ENCODE data around the gene C1D. TPM values are rescaled to one million over a fixed set of nuclear protein-coding genes. Genes with fewer than 3 reads are reported as not detected.
"Not testable (repeated sequence)": the region's sequence is repeated elsewhere in the genome, so short reads cannot be mapped to it uniquely, and the experiment has no call there.

C1D gene
- total RNA-seq, 1 experiment from 2014 or later: 21.3 TPM

- Histone ChIP-seq H3K27ac (ENCODE audit: low read depth, low read length, poor library complexity, severe bottlenecking) (no peak overlapping the region), H3K9me3 (ENCODE audit: low read depth, low read length, poor library complexity, severe bottlenecking) (no peaks in the 10 kb centered on the region), H3K4me1 (ENCODE audit: insufficient read depth, low read length, poor library complexity, severe bottlenecking) (no peaks in the 10 kb centered on the region), H3K27me3 (replicated peaks; ENCODE audit: insufficient read depth, low read depth, low read length, poor library complexity) (no peaks in the 10 kb centered on the region), H3K36me3 (ENCODE audit: insufficient read depth, low read length, poor library complexity, severe bottlenecking) (no peaks in the 10 kb centered on the region), H3K4me3 (ENCODE audit: low read depth, low read length, poor library complexity, severe bottlenecking) (no peak overlapping the region)
- POLR2A ChIA-PET (ENCODE audit: low non-redundant PET): no interaction called here
- TF ChIP-seq CTCF (conservative IDR thresholded peaks at IDR 0.05; ENCODE audit: low read depth, low read length): no peak
- no peak for TF ChIP-seq EZH2 (IDR thresholded peaks at IDR 0.05; ENCODE audit: borderline replicate concordance, low read depth, low read length, poor library complexity, severe bottlenecking)
- CTCF ChIA-PET: no interaction called here
- no peak for DNase-seq (ENCODE audit: low spot score)
- BruUV-seq (replicated peaks): no TSS peak
- intact Hi-C loops (cut with micrococcal nuclease; ENCODE audit: unreplicated experiment): no loop called here
Measured at GRCh38 chr2:67996772-67997527, 65.9 kb downstream of the C1D start.

- Histone ChIP-seq H3K4me1 (ENCODE audit: insufficient read depth, low read length, poor library complexity, severe bottlenecking) (no peaks in the 10 kb centered on the region), H3K36me3 (ENCODE audit: insufficient read depth, low read length, poor library complexity, severe bottlenecking) (no peaks in the 10 kb centered on the region), H3K27me3 (replicated peaks; ENCODE audit: insufficient read depth, low read depth, low read length, poor library complexity) (no peaks in the 10 kb centered on the region), H3K9me3 (ENCODE audit: low read depth, low read length, poor library complexity, severe bottlenecking) (no peaks in the 10 kb centered on the region), H3K27ac (ENCODE audit: low read depth, low read length, poor library complexity, severe bottlenecking) (no peak overlapping the region), H3K4me3 (ENCODE audit: low read depth, low read length, poor library complexity, severe bottlenecking) (no peak overlapping the region)
- TF ChIP-seq EZH2 (IDR thresholded peaks at IDR 0.05; ENCODE audit: borderline replicate concordance, low read depth, low read length, poor library complexity, severe bottlenecking) (no peak), CTCF (conservative IDR thresholded peaks at IDR 0.05; ENCODE audit: low read depth, low read length) (no peak)
- intact Hi-C loops (cut with micrococcal nuclease; ENCODE audit: unreplicated experiment): no loop called here
- POLR2A ChIA-PET (ENCODE audit: low non-redundant PET): no interaction called here
- CTCF ChIA-PET: no interaction called here
- BruUV-seq (replicated peaks): no TSS peak
- no peak for DNase-seq (ENCODE audit: low spot score)
Measured at GRCh38 chr2:67994716-67995115, 68.1 kb downstream of the C1D start.

GRCh38 chr2:67994069-67994468 lies 68.7 kb downstream of the C1D start:
- DNase-seq (ENCODE audit: low spot score); H3K9me3 ChIP-seq (ENCODE audit: low read depth, low read length, poor library complexity, severe bottlenecking); intact Hi-C loops (cut with micrococcal nuclease; ENCODE audit: unreplicated experiment); H3K27me3 ChIP-seq (replicated peaks; ENCODE audit: insufficient read depth, low read depth, low read length, poor library complexity); H3K4me3 ChIP-seq (ENCODE audit: low read depth, low read length, poor library complexity, severe bottlenecking); BruUV-seq (replicated peaks); H3K36me3 ChIP-seq (ENCODE audit: insufficient read depth, low read length, poor library complexity, severe bottlenecking); POLR2A ChIA-PET (ENCODE audit: low non-redundant PET); H3K4me1 ChIP-seq (ENCODE audit: insufficient read depth, low read length, poor library complexity, severe bottlenecking); CTCF ChIA-PET; H3K27ac ChIP-seq (ENCODE audit: low read depth, low read length, poor library complexity, severe bottlenecking): not testable (repeated sequence)

- Histone ChIP-seq H3K36me3 (ENCODE audit: insufficient read depth, low read length, poor library complexity, severe bottlenecking) (no peaks in the 10 kb centered on the region), H3K27me3 (replicated peaks; ENCODE audit: insufficient read depth, low read depth, low read length, poor library complexity) (no peaks in the 10 kb centered on the region), H3K4me3 (ENCODE audit: low read depth, low read length, poor library complexity, severe bottlenecking) (no peak overlapping the region), H3K4me1 (ENCODE audit: insufficient read depth, low read length, poor library complexity, severe bottlenecking) (no peaks in the 10 kb centered on the region), H3K27ac (ENCODE audit: low read depth, low read length, poor library complexity, severe bottlenecking) (no peak overlapping the region), H3K9me3 (ENCODE audit: low read depth, low read length, poor library complexity, severe bottlenecking) (no peaks in the 10 kb centered on the region)
- no TSS peak for BruUV-seq (replicated peaks)
- DNase-seq (ENCODE audit: low spot score): no peak
- intact Hi-C loops (cut with micrococcal nuclease; ENCODE audit: unreplicated experiment): no loop called here
- CTCF ChIA-PET: no interaction called here
- TF ChIP-seq CTCF (conservative IDR thresholded peaks at IDR 0.05; ENCODE audit: low read depth, low read length) (no peak), EZH2 (IDR thresholded peaks at IDR 0.05; ENCODE audit: borderline replicate concordance, low read depth, low read length, poor library complexity, severe bottlenecking) (no peak)
- POLR2A ChIA-PET (ENCODE audit: low non-redundant PET): no interaction called here
Measured at GRCh38 chr2:67993329-67993728, 69.5 kb downstream of the C1D start.
